RWPE2 (cell line): Measurements from ENCODE around the gene CEBPA.

Source experiments
- ATAC-seq: fragments of 200-7000 bp; cut with Tn5 transposase; 3 replicates; pipeline ENCODE4 v1.9.1; 2021; ENCODE audit warnings: low read depth
- DNase-seq: peaks from one replicate; pipeline ENCODE4 v3.0.0-alpha.2; 2020; ENCODE audit warnings: low spot score
- H3K27ac ChIP-seq: fragments of 450-650 bp; 2 replicates; pipeline ENCODE4 v1.5.1; 2017; ENCODE audit warnings: mild to moderate bottlenecking; ENCODE audit not compliant: poor library complexity, severe bottlenecking
- H3K27me3 ChIP-seq: fragments of 250-450 bp; sonication (Bioruptor Pico); 2 replicates; pipeline ENCODE4 v1.5.1; 2021; ENCODE audit warnings: mild to moderate bottlenecking, moderate library complexity; ENCODE audit not compliant: insufficient read depth, poor library complexity, severe bottlenecking
- H3K36me3 ChIP-seq: fragments of 250-450 bp; sonication (Bioruptor Pico); 2 replicates; pipeline ENCODE4 v1.5.1; 2020; ENCODE audit warnings: low read depth, mild to moderate bottlenecking, moderate library complexity
- H3K4me1 ChIP-seq: fragments of 250-450 bp; sonication (Bioruptor Pico); 2 replicates; pipeline ENCODE4 v1.5.1; 2021; ENCODE audit warnings: mild to moderate bottlenecking, moderate library complexity; ENCODE audit not compliant: insufficient read depth, poor library complexity, severe bottlenecking
- H3K4me3 ChIP-seq: fragments of 250-450 bp; sonication (Bioruptor Pico); 2 replicates; pipeline ENCODE4 v1.5.1; 2021; ENCODE audit warnings: mild to moderate bottlenecking, moderate library complexity; ENCODE audit not compliant: severe bottlenecking
- H3K9me3 ChIP-seq: fragments of 250-450 bp; sonication (Bioruptor Pico); 2 replicates; pipeline ENCODE4 v1.5.1; 2021; ENCODE audit warnings: mild to moderate bottlenecking, moderate library complexity; ENCODE audit not compliant: severe bottlenecking
- TF ChIP-seq, protein P1 (sequence below): fragments of 450-650 bp; IDR thresholded peaks from one replicate; pipeline ENCODE4 v1.5.1; 2017; ENCODE audit warnings: mild to moderate bottlenecking, moderate library complexity; ENCODE audit not compliant: poor library complexity, severe bottlenecking

CEBPA gene

GRCh38 chr19:33280351-33280921 lies 21.9 kb downstream of the CEBPA start:
- H3K36me3 ChIP-seq: no peaks in the 10 kb centered on the region
- H3K27me3 ChIP-seq: no peaks in the 10 kb centered on the region
- H3K27ac ChIP-seq: no peak overlapping the region
- H3K9me3 ChIP-seq: no peaks in the 10 kb centered on the region
- ATAC-seq: no peak
- TF ChIP-seq, protein P1, sequence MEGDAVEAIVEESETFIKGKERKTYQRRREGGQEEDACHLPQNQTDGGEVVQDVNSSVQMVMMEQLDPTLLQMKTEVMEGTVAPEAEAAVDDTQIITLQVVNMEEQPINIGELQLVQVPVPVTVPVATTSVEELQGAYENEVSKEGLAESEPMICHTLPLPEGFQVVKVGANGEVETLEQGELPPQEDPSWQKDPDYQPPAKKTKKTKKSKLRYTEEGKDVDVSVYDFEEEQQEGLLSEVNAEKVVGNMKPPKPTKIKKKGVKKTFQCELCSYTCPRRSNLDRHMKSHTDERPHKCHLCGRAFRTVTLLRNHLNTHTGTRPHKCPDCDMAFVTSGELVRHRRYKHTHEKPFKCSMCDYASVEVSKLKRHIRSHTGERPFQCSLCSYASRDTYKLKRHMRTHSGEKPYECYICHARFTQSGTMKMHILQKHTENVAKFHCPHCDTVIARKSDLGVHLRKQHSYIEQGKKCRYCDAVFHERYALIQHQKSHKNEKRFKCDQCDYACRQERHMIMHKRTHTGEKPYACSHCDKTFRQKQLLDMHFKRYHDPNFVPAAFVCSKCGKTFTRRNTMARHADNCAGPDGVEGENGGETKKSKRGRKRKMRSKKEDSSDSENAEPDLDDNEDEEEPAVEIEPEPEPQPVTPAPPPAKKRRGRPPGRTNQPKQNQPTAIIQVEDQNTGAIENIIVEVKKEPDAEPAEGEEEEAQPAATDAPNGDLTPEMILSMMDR: no peak
- H3K4me3 ChIP-seq: no peak overlapping the region
- DNase-seq: no peak
- H3K4me1 ChIP-seq: no peaks in the 10 kb centered on the region

GRCh38 chr19:33279430-33280350 lies 22.6 kb downstream of the CEBPA start:
- Histone ChIP-seq H3K36me3 (no peaks in the 10 kb centered on the region), H3K4me3 (no peak overlapping the region), H3K9me3 (no peaks in the 10 kb centered on the region), H3K27ac (no peak overlapping the region), H3K27me3 (no peaks in the 10 kb centered on the region), H3K4me1 (no peaks in the 10 kb centered on the region)
- TF ChIP-seq, protein P1: no peak
- DNase-seq (no peak), ATAC-seq (no peak)

GRCh38 chr19:33278403-33279269 lies 23.7 kb downstream of the CEBPA start:
- TF ChIP-seq, protein P1: no peak
- Histone ChIP-seq H3K27me3 (no peaks in the 10 kb centered on the region), H3K36me3 (no peaks in the 10 kb centered on the region), H3K9me3 (no peaks in the 10 kb centered on the region), H3K4me3 (no peak overlapping the region), H3K4me1 (peaks cover 9% of the 10 kb centered on the region), H3K27ac (no peak overlapping the region)
- ATAC-seq: no peak
- no peak for DNase-seq

DNA sequence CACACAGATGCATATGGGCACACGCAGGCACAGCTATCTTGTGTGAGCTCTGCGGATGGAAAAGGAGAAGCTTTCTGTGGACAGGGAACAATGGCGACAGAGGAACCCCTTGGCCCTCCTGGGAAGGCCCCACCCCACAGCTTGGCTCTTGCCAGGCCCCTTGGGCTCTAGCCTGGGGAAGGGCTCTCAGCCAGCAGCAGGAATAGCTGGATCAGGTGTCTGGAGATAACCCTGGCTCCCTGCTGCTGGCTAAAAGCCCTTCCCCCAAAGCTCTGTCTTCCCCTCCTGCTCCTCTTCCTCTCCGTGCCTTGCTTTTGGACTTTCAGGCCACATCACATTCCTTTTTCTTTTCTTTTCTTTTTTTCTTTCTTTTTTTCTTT lies 24.3 kb downstream of the CEBPA start:
- ATAC-seq (no peak), DNase-seq (no peak)
- no peaks in the 10 kb centered on the region for H3K27me3 ChIP-seq
- TF ChIP-seq, protein P1: no peak
- H3K4me1 ChIP-seq: peaks cover 10% of the 10 kb centered on the region
- H3K9me3 ChIP-seq: no peaks in the 10 kb centered on the region
- no peak overlapping the region for H3K4me3 ChIP-seq
- no peaks in the 10 kb centered on the region for H3K36me3 ChIP-seq
- no peak overlapping the region for H3K27ac ChIP-seq
